NB4 (cell line): Measurements from ENCODE around the gene GSTT4.

Experiments used
- DNase-seq: peaks from one replicate; pipeline ENCODE4 v3.0.0; 2010; ENCODE audit warnings: low read depth
- H3K4me3 ChIP-seq: one replicate; pipeline ENCODE4 v1.5.1; 2011; ENCODE audit warnings: mild to moderate bottlenecking, low read depth, low read length, moderate library complexity
- MYC ChIP-seq: IDR thresholded peaks from 2 replicates; pipeline ENCODE4 v1.6.1; 2011; ENCODE audit warnings: low read depth, low read length
- POLR2A ChIP-seq: IDR thresholded peaks from 2 replicates; pipeline ENCODE4 v1.6.1; 2011; ENCODE audit warnings: mild to moderate bottlenecking; ENCODE audit not compliant: insufficient read length; ENCODE audit errors: extremely low read depth
- TF ChIP-seq, protein P1 (sequence below): IDR thresholded peaks from one replicate; pipeline ENCODE4 v1.5.1; 2012; ENCODE audit warnings: low read depth, low read length
- TF ChIP-seq, protein P2 (sequence below): IDR thresholded peaks from 2 replicates; pipeline ENCODE4 v1.6.1; 2011; ENCODE audit warnings: low read depth, low read length

The GSTT4 gene

DNA sequence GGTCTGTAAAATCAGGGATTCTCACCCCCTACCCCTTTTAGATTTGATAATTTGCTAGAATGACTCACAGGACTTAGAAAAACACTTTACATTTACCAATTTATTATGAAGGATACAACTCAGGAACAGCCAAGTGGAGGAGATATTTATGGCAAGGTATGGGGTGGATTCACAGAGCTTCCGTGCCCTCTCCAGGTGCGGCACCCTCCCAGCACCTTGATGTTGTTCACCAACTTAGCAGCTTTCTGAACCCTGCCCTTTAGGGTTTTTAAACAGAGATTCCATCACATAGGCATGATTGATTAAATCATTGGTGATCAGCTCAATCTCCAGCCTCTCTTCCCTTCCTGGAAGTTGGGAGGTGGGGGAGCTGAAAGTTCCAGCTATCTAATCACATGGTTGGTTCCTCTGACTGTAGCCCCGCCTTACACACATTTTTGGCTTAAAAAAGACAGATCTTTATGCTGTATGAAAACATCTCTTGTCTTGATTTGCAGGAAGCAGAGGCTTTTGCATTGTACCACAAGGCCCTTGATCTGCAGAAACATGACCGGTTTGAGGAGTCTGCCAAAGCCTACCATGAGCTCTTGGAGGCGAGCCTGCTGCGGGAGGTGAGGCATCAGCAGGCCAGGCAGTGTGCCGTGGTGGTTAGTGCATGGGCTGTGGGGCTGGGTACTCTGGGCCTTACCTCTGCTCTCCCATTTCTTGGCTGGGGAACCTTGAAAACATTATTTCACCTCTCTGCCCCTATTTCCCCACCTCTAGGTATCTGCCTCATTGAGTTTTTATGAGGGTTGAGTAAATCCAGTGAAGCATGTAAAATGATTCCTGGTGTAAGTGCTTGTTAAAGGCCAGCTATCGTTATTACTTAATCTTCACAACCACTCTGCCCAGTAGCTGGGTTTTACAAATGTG is 32.9 kb upstream of the GSTT4 start:
- DNase-seq = no peak
- TF ChIP-seq, protein P1, sequence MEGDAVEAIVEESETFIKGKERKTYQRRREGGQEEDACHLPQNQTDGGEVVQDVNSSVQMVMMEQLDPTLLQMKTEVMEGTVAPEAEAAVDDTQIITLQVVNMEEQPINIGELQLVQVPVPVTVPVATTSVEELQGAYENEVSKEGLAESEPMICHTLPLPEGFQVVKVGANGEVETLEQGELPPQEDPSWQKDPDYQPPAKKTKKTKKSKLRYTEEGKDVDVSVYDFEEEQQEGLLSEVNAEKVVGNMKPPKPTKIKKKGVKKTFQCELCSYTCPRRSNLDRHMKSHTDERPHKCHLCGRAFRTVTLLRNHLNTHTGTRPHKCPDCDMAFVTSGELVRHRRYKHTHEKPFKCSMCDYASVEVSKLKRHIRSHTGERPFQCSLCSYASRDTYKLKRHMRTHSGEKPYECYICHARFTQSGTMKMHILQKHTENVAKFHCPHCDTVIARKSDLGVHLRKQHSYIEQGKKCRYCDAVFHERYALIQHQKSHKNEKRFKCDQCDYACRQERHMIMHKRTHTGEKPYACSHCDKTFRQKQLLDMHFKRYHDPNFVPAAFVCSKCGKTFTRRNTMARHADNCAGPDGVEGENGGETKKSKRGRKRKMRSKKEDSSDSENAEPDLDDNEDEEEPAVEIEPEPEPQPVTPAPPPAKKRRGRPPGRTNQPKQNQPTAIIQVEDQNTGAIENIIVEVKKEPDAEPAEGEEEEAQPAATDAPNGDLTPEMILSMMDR = no peak
- TF ChIP-seq MYC (no peak), POLR2A (no peak)
- TF ChIP-seq, protein P2, sequence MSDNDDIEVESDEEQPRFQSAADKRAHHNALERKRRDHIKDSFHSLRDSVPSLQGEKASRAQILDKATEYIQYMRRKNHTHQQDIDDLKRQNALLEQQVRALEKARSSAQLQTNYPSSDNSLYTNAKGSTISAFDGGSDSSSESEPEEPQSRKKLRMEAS = no peak
- H3K4me3 ChIP-seq = no peak overlapping the region

DNA sequence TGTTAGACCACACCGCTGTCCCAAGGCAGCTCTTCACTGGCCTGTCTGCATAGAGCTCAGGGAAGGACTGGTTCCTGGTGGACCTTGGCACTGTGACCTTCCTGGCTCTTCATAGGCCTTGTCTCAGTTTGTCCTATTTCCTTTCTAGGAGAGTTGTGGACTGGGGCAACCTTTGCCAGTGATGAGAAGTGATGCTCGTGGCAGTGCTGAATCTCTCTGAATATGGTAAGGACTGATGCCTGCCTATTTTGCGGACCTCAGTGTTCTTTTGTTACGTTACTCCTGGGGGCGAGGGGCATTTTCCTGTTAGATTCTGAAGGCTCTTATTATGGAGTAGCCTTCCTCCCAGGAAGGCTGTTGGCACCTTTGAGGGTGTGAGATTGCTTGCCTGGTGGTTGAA is 30.0 kb upstream of the GSTT4 start:
- no peak overlapping the region for H3K4me3 ChIP-seq
- TF ChIP-seq POLR2A (no peak), MYC (no peak)
- TF ChIP-seq, protein P2 = no peak
- TF ChIP-seq, protein P1 = no peak
- no peak for DNase-seq

GRCh38 chr22:24033731-24034130 is 28.5 kb upstream of the GSTT4 start:
- no peak for DNase-seq
- no peak overlapping the region for H3K4me3 ChIP-seq
- TF ChIP-seq POLR2A (no peak), MYC (no peak)
- TF ChIP-seq, protein P2 = no peak
- TF ChIP-seq, protein P1 = no peak

- DNase-seq = no peak
- no peak for TF ChIP-seq MYC
- TF ChIP-seq, protein P2 = no peak
- TF ChIP-seq, protein P1 = no peak
- no peak for TF ChIP-seq POLR2A
- H3K4me3 ChIP-seq = no peak overlapping the region
Measured at GRCh38 chr22:24030186-24030702, 25.0 kb upstream of the GSTT4 start.

DNA sequence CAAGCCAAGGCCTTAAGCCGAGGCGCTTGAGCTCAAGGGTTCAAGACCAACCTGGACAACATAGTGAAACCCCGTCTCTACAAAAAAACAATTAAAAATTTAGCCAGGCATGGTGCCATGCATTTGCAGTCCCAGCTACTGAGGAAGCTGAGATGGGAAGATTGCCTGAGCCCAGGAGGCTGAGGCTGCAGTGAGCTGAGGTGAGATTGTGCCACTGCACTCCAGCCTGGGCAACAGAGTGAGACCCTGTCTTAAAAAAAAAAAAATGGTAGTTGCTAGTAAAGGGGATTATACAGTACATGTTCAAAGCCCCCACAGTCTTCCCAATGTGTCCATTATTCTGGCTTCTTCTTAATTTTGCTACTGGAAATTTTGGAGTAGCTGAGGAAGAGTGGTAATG is 24.1 kb upstream of the GSTT4 start:
- TF ChIP-seq POLR2A = no peak
- TF ChIP-seq, protein P1 = no peak
- TF ChIP-seq, protein P2 = no peak
- TF ChIP-seq MYC = no peak
- DNase-seq = no peak
- no peak overlapping the region for H3K4me3 ChIP-seq
